Measurements from ENCODE around the gene DZIP1L. TPM values are rescaled to one million over a fixed set of nuclear protein-coding genes. Genes with fewer than 3 reads are reported as not detected.

DZIP1L gene
- total RNA-seq, 1 experiment from 2014 or later: 10.4 TPM

- Mint-ChIP-seq H3K9me3 (no peaks in the 10 kb centered on the region), H3K27ac (no peak within 1 kb of the TSS; a peak in 2 of 7 replicates), H3K36me3 (ENCODE audit: insufficient read depth in 1 of 3, low read depth in 3 of 3) (no peaks in the 10 kb centered on the region), H3K27me3 (ENCODE audit: low read depth) (peaks cover 3% of the 10 kb centered on the region; the same call in 1 of the 2 replicates), H3K4me3 (no peak within 1 kb of the TSS), H3K4me1 (no peaks in the 10 kb centered on the region)
- Histone ChIP-seq H3K56ac (ENCODE audit: insufficient read length, low read depth, low read length) (no peak within 1 kb of the TSS), H3K4me2 (ENCODE audit: insufficient read depth, insufficient read length, low read length) (no peak within 1 kb of the TSS), H3K4me1 (ENCODE audit: insufficient read depth, low read length) (no peaks in the 10 kb centered on the region), H3K4ac (ENCODE audit: low read depth, low read length) (no peak within 1 kb of the TSS), H3K23me2 (ENCODE audit: insufficient read length, low read depth, low read length, poor library complexity, severe bottlenecking) (no peaks in the 10 kb centered on the region), H3K27me3 (ENCODE audit: insufficient read depth, low read length) (no peaks in the 10 kb centered on the region), H3K9ac (ENCODE audit: extremely low read depth, insufficient read length, low read length) (no peak within 1 kb of the TSS), H2BK12ac (ENCODE audit: insufficient read length, low read depth, low read length) (no peak within 1 kb of the TSS), H4K5ac (ENCODE audit: insufficient read length, low read depth, low read length) (no peak within 1 kb of the TSS), H4K20me1 (ENCODE audit: control insufficient read depth, insufficient read depth, insufficient read length) (no peaks in the 10 kb centered on the region), H3K18ac (ENCODE audit: insufficient read length, low read depth, low read length) (no peak within 1 kb of the TSS), H2BK120ac (ENCODE audit: low read depth, low read length, poor library complexity, severe bottlenecking) (no peak within 1 kb of the TSS), H3K9me3 (ENCODE audit: control insufficient read depth, low read depth, low read length) (no peaks in the 10 kb centered on the region), H4K8ac (replicated peaks; ENCODE audit: insufficient read length, low read depth, low read length) (no peak within 1 kb of the TSS), H2BK15ac (ENCODE audit: low read depth, low read length) (no peak within 1 kb of the TSS), H2BK5ac (ENCODE audit: insufficient read length, low read length) (no peak within 1 kb of the TSS), H3K79me2 (ENCODE audit: insufficient read depth, low read length) (no peaks in the 10 kb centered on the region), H3T11ph (ENCODE audit: low read length) (no peak within 1 kb of the TSS), H2AFZ (ENCODE audit: low read length) (no peak within 1 kb of the TSS), H2AK5ac (ENCODE audit: insufficient read length, low read length) (no peak within 1 kb of the TSS), H3K14ac (ENCODE audit: insufficient read depth, low read length) (no peak within 1 kb of the TSS), H2BK20ac (ENCODE audit: low read depth, low read length, poor library complexity, severe bottlenecking) (no peak within 1 kb of the TSS), H3K27ac (ENCODE audit: insufficient read length, low read depth, low read length) (no peak within 1 kb of the TSS), H3K79me1 (ENCODE audit: insufficient read depth, low read depth, low read length, poor library complexity, severe bottlenecking) (no peaks in the 10 kb centered on the region), H3K23ac (ENCODE audit: insufficient read length, low read depth, low read length) (no peak within 1 kb of the TSS), H4K91ac (ENCODE audit: insufficient read length, low read depth, low read length) (no peak within 1 kb of the TSS)
- TF ChIP-seq CTCF (conservative IDR thresholded peaks at IDR 0.05): no peak
- WGBS (ENCODE audit: extremely low coverage, insufficient read length, low lambda C conversion rate): no CpG with 5 or more reads among the region's 1 CpG
- no peak for DNase-seq
These were observed 16.8 kb upstream of the DZIP1L start, which contains the start of gene A4GNT for GRCh38 chr3:138132239-138132638. TSS of gene A4GNT (minus strand) at chr3:138132390. CDS start at chr3:138131256, 1,134 bp downstream.
